Mammary epithelial cell (primary cell): ENCODE results near the gene ZNF680.

ENCODE experiments used
- EZH2 ChIP-seq: IDR thresholded peaks from 2 replicates; pipeline ENCODE4 v1.6.1; 2012; ENCODE audit warnings: low read length, inconsistent platforms, borderline replicate concordance
- TF ChIP-seq, protein P1 (sequence below), 2 donors: IDR thresholded peaks in 1 of 2; conservative IDR thresholded peaks in 1 of 2; 2 replicates each; pipeline ENCODE4 v1.5.1; 2011 to 2012; ENCODE audit warnings: inconsistent platforms in 2 of 2, low read length in 2 of 2, mild to moderate bottlenecking in 2 of 2, control low read depth in 1 of 2, low read depth in 1 of 2; ENCODE audit not compliant: insufficient read depth in 1 of 2; ENCODE audit errors: extremely low read depth in 1 of 2

DNA sequence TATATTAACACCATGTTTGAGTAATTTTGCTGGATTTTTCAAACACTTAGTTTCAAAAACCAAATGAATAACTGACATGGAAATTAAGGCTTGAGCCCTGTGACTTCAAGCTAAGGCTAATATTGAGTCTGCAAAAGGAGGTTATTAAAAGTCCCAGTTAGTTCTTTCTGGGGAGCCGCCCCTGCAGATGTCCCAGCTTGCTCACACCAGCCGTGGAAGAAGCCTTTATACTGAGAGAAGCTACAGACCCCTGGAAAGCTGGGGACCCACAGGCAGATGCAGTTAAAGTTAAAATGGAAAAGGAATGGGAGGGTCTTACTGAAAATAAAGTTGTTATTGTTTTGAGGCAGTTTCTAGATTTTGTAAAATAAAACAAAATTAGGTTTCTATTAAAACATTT, 18.5 kb upstream of the ZNF680 start:
- TF ChIP-seq, protein P1, sequence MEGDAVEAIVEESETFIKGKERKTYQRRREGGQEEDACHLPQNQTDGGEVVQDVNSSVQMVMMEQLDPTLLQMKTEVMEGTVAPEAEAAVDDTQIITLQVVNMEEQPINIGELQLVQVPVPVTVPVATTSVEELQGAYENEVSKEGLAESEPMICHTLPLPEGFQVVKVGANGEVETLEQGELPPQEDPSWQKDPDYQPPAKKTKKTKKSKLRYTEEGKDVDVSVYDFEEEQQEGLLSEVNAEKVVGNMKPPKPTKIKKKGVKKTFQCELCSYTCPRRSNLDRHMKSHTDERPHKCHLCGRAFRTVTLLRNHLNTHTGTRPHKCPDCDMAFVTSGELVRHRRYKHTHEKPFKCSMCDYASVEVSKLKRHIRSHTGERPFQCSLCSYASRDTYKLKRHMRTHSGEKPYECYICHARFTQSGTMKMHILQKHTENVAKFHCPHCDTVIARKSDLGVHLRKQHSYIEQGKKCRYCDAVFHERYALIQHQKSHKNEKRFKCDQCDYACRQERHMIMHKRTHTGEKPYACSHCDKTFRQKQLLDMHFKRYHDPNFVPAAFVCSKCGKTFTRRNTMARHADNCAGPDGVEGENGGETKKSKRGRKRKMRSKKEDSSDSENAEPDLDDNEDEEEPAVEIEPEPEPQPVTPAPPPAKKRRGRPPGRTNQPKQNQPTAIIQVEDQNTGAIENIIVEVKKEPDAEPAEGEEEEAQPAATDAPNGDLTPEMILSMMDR (conservative IDR thresholded peaks at IDR 0.05 in 1 of 2, IDR thresholded peaks at IDR 0.05 in 1 of 2; ENCODE audit: extremely low read depth in 1 of 2, insufficient read depth in 1 of 2, low read depth in 1 of 2, low read length in 2 of 2), result no peak
- TF ChIP-seq EZH2, result no peak
